GM13977 (cell line): ENCODE data around the gene CTSA.

Experiments
- DNase-seq: peaks from one replicate; pipeline ENCODE4 v3.0.0; 2012; ENCODE audit warnings: low spot score
- CTCF ChIP-seq: IDR thresholded peaks from 2 replicates; pipeline ENCODE4 v1.5.1; 2012; ENCODE audit warnings: mild to moderate bottlenecking, control low read depth; ENCODE audit not compliant: insufficient read depth; ENCODE audit errors: extremely low read depth, missing control alignments
- in situ Hi-C: fragments of 300-500 bp; cut with MboI; formaldehyde crosslinking; loops from one replicate; pipeline ENCODE4 v1.12.0; 2022; ENCODE audit warnings: low sequenced_read_pairs, low pct_unique_long_range_greater_than_20kb, mixed read lengths, inconsistent platforms; ENCODE audit not compliant: unreplicated experiment

Gene CTSA

GRCh38 chr20:45918779-45919537 lies 27.8 kb downstream of the CTSA start:
- DNase-seq: no peak
- in situ Hi-C loops: no loop called here
- TF ChIP-seq CTCF: no peak

GRCh38 chr20:45919542-45920399 lies 28.6 kb downstream of the CTSA start:
- in situ Hi-C loops: no loop called here
- TF ChIP-seq CTCF: no peak
- no peak for DNase-seq

- in situ Hi-C loops: no loop called here
- TF ChIP-seq CTCF: no peak
These were observed 29.6 kb downstream of the CTSA start for GRCh38 chr20:45920462-45921336.

GRCh38 chr20:45921337-45922189 lies 30.4 kb downstream of the CTSA start:
- DNase-seq: no peak
- in situ Hi-C loops: no loop called here
- TF ChIP-seq CTCF: no peak

More at GRCh38 chr20:45920462-45921336, 29.6 kb downstream of the CTSA start:
- no peak for DNase-seq

GRCh38 chr20:45924391-45925261 lies 33.5 kb downstream of the CTSA start:
- no peak for TF ChIP-seq CTCF
- no peak for DNase-seq
- in situ Hi-C loops: no loop called here
